GM12878 (cell line): Measurements from ENCODE around the gene GINS2. TPM values are rescaled to one million over a fixed set of nuclear protein-coding genes. Genes with fewer than 3 reads are reported as not detected.

Experiments
- ATAC-seq: fragments of 200-7000 bp; cut with Tn5 transposase; 3 replicates; pipeline ENCODE4 v1.9.1; 2020; ENCODE audit warnings: mild to moderate bottlenecking, moderate library complexity
- BruUV-seq: library from RNA; stranded (reverse); fragments of 400-500 nt; replicated peaks from 2 replicates; lab custom pipeline; 2021; lab: Mats Ljungman, UMichigan
- CTCF ChIA-PET: fragments of 300-600 bp; sonication (Branson Sonifier 250); formaldehyde crosslinking; extraction: SDS; loops from one replicate; lab custom pipeline; 2021; ENCODE audit warnings: inconsistent platforms; lab: Yijun Ruan, JAX
- POLR2A ChIA-PET: fragments of 350-600 bp; formaldehyde crosslinking; extraction: SDS; loops from one replicate; lab custom pipeline; 2021; ENCODE audit warnings: inconsistent platforms; lab: Charles Lee
- RAD21 ChIA-PET: fragments of 300-600 bp; sonication (Branson Sonifier 250); formaldehyde crosslinking; loops from one replicate; lab custom pipeline; 2023; ENCODE audit warnings: antibody characterized with exemption; ENCODE audit not compliant: unreplicated experiment; lab: Charles Lee
- SMC1A ChIA-PET: fragments of 300-600 bp; sonication (Branson Sonifier 250); formaldehyde crosslinking; loops from one replicate; lab custom pipeline; 2023; ENCODE audit not compliant: unreplicated experiment, uncharacterized antibody; lab: Charles Lee
- DNase-seq: peaks from one replicate; pipeline ENCODE4 v3.0.0-alpha.2; 2011; ENCODE audit warnings: low read depth, low spot score
- FAIRE-seq: peaks from 3 replicates; lab custom pipeline; 2011; peaks lifted over from hg19 to GRCh38; lab: Jason Lieb, UNC
- H2AFZ ChIP-seq: 2 replicates; pipeline ENCODE4 v1.6.0; 2011; ENCODE audit warnings: low read depth, low read length, control low read depth; ENCODE audit not compliant: control insufficient read depth
- H3K27ac ChIP-seq: 2 replicates; pipeline ENCODE4 v1.5.1; 2011; ENCODE audit warnings: control low read depth; ENCODE audit not compliant: control insufficient read depth, insufficient read depth
- H3K27me3 ChIP-seq, 2 experiments: replicated peaks in 1 of 2; 2 replicates each; pipeline versions ENCODE4 v1.6.0 to v1.6.1; 2011; ENCODE audit warnings: low read length in 1 of 2; ENCODE audit not compliant: control insufficient read depth in 2 of 2, insufficient read depth in 2 of 2
- H3K36me3 ChIP-seq, 2 experiments: 2 replicates each; pipeline ENCODE4 v1.5.1; 2011; ENCODE audit warnings: low read length in 1 of 2; ENCODE audit not compliant: control insufficient read depth in 2 of 2, insufficient read depth in 2 of 2
- H3K4me1 ChIP-seq: 2 replicates; pipeline ENCODE4 v1.6.1; 2011; ENCODE audit warnings: mild to moderate bottlenecking, low read length, moderate library complexity, mixed read lengths; ENCODE audit not compliant: control insufficient read depth, insufficient read depth
- H3K4me2 ChIP-seq: 2 replicates; pipeline ENCODE4 v1.6.0; 2011; ENCODE audit warnings: control low read depth; ENCODE audit not compliant: control insufficient read depth, insufficient read depth
- H3K4me3 ChIP-seq: fragments of 200-600 bp; sonication (generic); 2 replicates; pipeline ENCODE4 v1.5.1; 2016
- H3K79me2 ChIP-seq: 2 replicates; pipeline ENCODE4 v1.6.0; 2011; ENCODE audit warnings: low read length; ENCODE audit not compliant: control insufficient read depth, insufficient read depth
- H3K9ac ChIP-seq: 2 replicates; pipeline ENCODE4 v1.8.0; 2011; ENCODE audit warnings: low read length, control low read depth, mixed read lengths; ENCODE audit not compliant: control insufficient read depth, insufficient read depth
- H3K9me3 ChIP-seq: replicated peaks from 3 replicates; pipeline ENCODE4 v1.5.1; 2011; ENCODE audit warnings: mild to moderate bottlenecking, low read length; ENCODE audit not compliant: control insufficient read depth, insufficient read depth
- H4K20me1 ChIP-seq: 2 replicates; pipeline ENCODE4 v1.6.0; 2011; ENCODE audit not compliant: control insufficient read depth, insufficient read depth
- CEBPB ChIP-seq, 2 experiments: fragments of 150-350 bp in 1 of 2; IDR thresholded peaks; 2 replicates each; pipeline ENCODE4 v1.6.1; 2012 to 2014; ENCODE audit warnings: low read depth in 2 of 2, low read length in 2 of 2, borderline replicate concordance in 1 of 2, inconsistent platforms in 1 of 2
- RAD51 ChIP-seq: fragments of 450-650 bp; IDR thresholded peaks from 2 replicates; pipeline ENCODE4 v1.6.1; 2016; ENCODE audit warnings: moderate library complexity, mild to moderate bottlenecking, inconsistent platforms
- TBL1XR1 ChIP-seq: IDR thresholded peaks from 2 replicates; pipeline ENCODE4 v1.6.1; 2012; ENCODE audit warnings: low read depth, low read length, improper control_type of control experiment
- TCF3 ChIP-seq: IDR thresholded peaks from 2 replicates; pipeline ENCODE4 v1.6.1; 2012; ENCODE audit warnings: low read depth, mild to moderate bottlenecking, low read length, borderline replicate concordance; ENCODE audit not compliant: insufficient read depth
- ZBTB33 ChIP-seq: fragments of 450-650 bp; IDR thresholded peaks from 2 replicates; pipeline ENCODE4 v1.6.1; 2017; ENCODE audit warnings: mild to moderate bottlenecking
- WGBS: methylation state at CpG from one replicate; pipeline ENCODE4 v1.1.6; 2016; ENCODE audit warnings: low lambda C conversion rate; ENCODE audit not compliant: insufficient replicate concordance, insufficient coverage; ENCODE audit errors: missing lambda C conversion rate; 5-methylcytosine and 5-hydroxymethylcytosine counted together
- in situ Hi-C: fragments of 300-500 bp; cut with MboI; formaldehyde crosslinking; loops from 9 replicates; pipeline ENCODE4 v1.14.3; 2018; ENCODE audit warnings: mixed read lengths
- intact Hi-C: fragments of 100-400 bp; cut with micrococcal nuclease; formaldehyde crosslinking; loops from one replicate; pipeline ENCODE4 v1.14.2; 2022; ENCODE audit not compliant: unreplicated experiment
- polyA plus RNA-seq, 11 experiments: library from polyadenylated mRNA; depleted of rRNA in 4 of 11; unstranded in 6 of 11; stranded (reverse) in 5 of 11; fragments of >200 nt; fragmentation: Nextera tagmentation in 4 of 11; fragmentation: Illumina TruSeq in 1 of 11; extraction: Ambion mirVana in 4 of 11; extraction: Trizol in 1 of 11; gene quantifications; 1 replicate in 1 of 11; 2 replicates in 10 of 11; pipeline versions ENCODE4 v1.2.1 to v1.2.3, GENCODE V29; 2011 to 2016; ENCODE audit warnings: inconsistent platforms in 2 of 11, missing spikeins in 2 of 11, low read depth in 1 of 11
- total RNA-seq, 4 experiments: library from RNA; depleted of rRNA in 3 of 4; stranded (reverse); fragments of >200 nt in 3 of 4; fragmentation: Illumina TruSeq in 1 of 4; extraction: Trizol in 1 of 4; gene quantifications; 2 replicates each; pipeline versions ENCODE4 v1.2.1 to v1.2.3, GENCODE V29; 2013 to 2021
- TF ChIP-seq, protein P1 (sequence below): IDR thresholded peaks from 2 replicates; pipeline ENCODE4 v1.6.1; 2011; ENCODE audit warnings: low read depth, low read length, improper control_type of control experiment, borderline replicate concordance
- TF ChIP-seq, protein P2 (sequence below): fragments of 450-650 bp; IDR thresholded peaks from 2 replicates; pipeline ENCODE4 v1.6.1; 2016; ENCODE audit warnings: mild to moderate bottlenecking

GINS2 gene
- total and polyA plus RNA-seq, 10 of the 15 experiments (the other 5 are each of a cell fraction or from before 2014, with no cell fraction given), result 42.7 to 90.8 (median 57.0) TPM

DNA sequence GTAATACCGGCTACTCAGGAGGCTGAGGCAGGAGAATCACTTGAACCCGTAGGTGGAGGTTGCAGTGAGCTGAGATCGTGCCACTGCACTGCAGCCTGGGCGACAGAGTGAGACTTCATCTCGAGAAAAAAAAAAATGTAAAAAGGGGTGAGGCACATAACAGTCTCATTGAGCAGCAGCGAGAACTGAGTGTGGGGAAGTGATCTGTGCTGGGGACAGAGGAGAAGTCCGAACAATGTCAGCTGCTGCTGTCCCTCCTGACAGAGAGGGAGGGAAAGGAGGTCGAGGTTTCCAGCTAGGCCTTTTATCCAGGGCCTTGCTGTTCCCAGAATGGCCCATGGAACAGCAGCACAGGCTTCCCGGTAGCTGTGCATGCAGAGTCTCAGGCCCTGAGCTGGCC is 48.2 kb upstream of the GINS2 start:
- in situ Hi-C loops (no loop called here), intact Hi-C loops (no loop called here)
- DNase-seq (no peak), FAIRE-seq (no peak), ATAC-seq (no peak)
- H3K27me3 ChIP-seq, result no peaks in the 10 kb centered on the region; a peak in 1 of 4 replicates
- no peaks in the 10 kb centered on the region for H3K36me3 ChIP-seq
- H4K20me1 ChIP-seq, result no peaks in the 10 kb centered on the region; the same call in 1 of the 2 replicates
- H3K4me3 ChIP-seq, result no peak overlapping the region
- no peak overlapping the region for H3K9ac ChIP-seq
- H3K27ac ChIP-seq, result no peak overlapping the region
- H3K4me2 ChIP-seq, result no peak overlapping the region
- no peaks in the 10 kb centered on the region for H3K79me2 ChIP-seq
- ChIA-PET POLR2A (interaction anchor here (1.3 kb wide), 1 partner anchor 10 kb away, joined by 3 read pairs; no protein-coding TSS in a partner anchor), CTCF (interaction anchor here (0.6 to 2.6 kb wide), 3 partner anchors 18 to 766 kb away, joined by 3 to 9 read pairs (median 3); no protein-coding TSS in a partner anchor), SMC1A (interaction anchor here (0.9 to 1.0 kb wide), 2 partner anchors 10 to 17 kb away, joined by 3 read pairs; no protein-coding TSS in a partner anchor), RAD21 (interaction anchor here (1.2 to 1.3 kb wide), 2 partner anchors 18 kb away, joined by 3 to 4 read pairs; no protein-coding TSS in a partner anchor)
- H3K4me1 ChIP-seq, result peaks cover 15% of the 10 kb centered on the region
- H2AFZ ChIP-seq, result no peak overlapping the region
- 85% methylated on average over 9 of the region's 9 CpGs for WGBS
- no peaks in the 10 kb centered on the region; the same call in 2 of the 3 replicates for H3K9me3 ChIP-seq
- TF ChIP-seq RAD51 (no peak), CEBPB (IDR thresholded peaks at IDR 0.05; ENCODE audit: borderline replicate concordance in 1 of 2, low read depth in 2 of 2, low read length in 2 of 2) (no peak), TBL1XR1 (no peak), ZBTB33 (no peak), TCF3 (no peak)
- TF ChIP-seq, protein P1, sequence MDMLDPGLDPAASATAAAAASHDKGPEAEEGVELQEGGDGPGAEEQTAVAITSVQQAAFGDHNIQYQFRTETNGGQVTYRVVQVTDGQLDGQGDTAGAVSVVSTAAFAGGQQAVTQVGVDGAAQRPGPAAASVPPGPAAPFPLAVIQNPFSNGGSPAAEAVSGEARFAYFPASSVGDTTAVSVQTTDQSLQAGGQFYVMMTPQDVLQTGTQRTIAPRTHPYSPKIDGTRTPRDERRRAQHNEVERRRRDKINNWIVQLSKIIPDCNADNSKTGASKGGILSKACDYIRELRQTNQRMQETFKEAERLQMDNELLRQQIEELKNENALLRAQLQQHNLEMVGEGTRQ, result no peak
- TF ChIP-seq, protein P2, sequence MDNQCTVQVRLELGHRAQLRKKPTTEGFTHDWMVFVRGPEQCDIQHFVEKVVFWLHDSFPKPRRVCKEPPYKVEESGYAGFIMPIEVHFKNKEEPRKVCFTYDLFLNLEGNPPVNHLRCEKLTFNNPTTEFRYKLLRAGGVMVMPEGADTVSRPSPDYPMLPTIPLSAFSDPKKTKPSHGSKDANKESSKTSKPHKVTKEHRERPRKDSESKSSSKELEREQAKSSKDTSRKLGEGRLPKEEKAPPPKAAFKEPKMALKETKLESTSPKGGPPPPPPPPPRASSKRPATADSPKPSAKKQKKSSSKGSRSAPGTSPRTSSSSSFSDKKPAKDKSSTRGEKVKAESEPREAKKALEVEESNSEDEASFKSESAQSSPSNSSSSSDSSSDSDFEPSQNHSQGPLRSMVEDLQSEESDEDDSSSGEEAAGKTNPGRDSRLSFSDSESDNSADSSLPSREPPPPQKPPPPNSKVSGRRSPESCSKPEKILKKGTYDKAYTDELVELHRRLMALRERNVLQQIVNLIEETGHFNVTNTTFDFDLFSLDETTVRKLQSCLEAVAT, result no peak
- no TSS peak for BruUV-seq
